ENCODE data around the gene FBXW12. TPM values are rescaled to one million over a fixed set of nuclear protein-coding genes. Genes with fewer than 3 reads are reported as not detected.

FBXW12 gene
- total RNA-seq, 4 donors from 2014 or later = not detected

- no peak for DNase-seq
- intact Hi-C loops (cut with DNase I) = no loop called here
Measured at GRCh38 chr3:48431224-48432029, 59.4 kb downstream of the FBXW12 start.

GRCh38 chr3:48432411-48433371 is 60.7 kb downstream of the FBXW12 start:
- TF ChIP-seq POLR2A (IDR thresholded peaks at IDR 0.05) = peak in 1 of 4 donors; percentile 32
- TF ChIP-seq CTCF (IDR thresholded peaks at IDR 0.05) = peak in 4 of 6 experiments; percentile 6 to 30 (median 10)
- DNase-seq = no peak
- Histone ChIP-seq H3K9me3 (no peaks in the 10 kb centered on the region), H3K27ac (peak overlapping the region; percentile 95 to 98 (median 96)), H3K4me3 (peak overlapping the region in 3 of 4 donors; percentile 20 to 52 (median 26)), H3K27me3 (no peaks in the 10 kb centered on the region), H3K36me3 (peaks cover 0 to 11% (median 0%) of the 10 kb centered on the region in 3 donors), H3K4me1 (peaks cover 52 to 83% (median 59%) of the 10 kb centered on the region in 3 donors)
- intact Hi-C loops (cut with DNase I) = no loop called here
- 59 to 66% methylated on average over 6 to 9 of the region's 16 CpGs for WGBS, 2 donors

More at GRCh38 chr3:48431224-48432029, 59.4 kb downstream of the FBXW12 start:
- Histone ChIP-seq H3K27ac (peak overlapping the region; percentile 95 to 98 (median 96)), H3K27me3 (no peaks in the 10 kb centered on the region), H3K36me3 (peaks cover 0 to 11% (median 0%) of the 10 kb centered on the region in 3 donors), H3K4me3 (no peak overlapping the region), H3K4me1 (peaks cover 57 to 93% (median 72%) of the 10 kb centered on the region in 3 donors), H3K9me3 (no peaks in the 10 kb centered on the region)
- TF ChIP-seq CTCF (IDR thresholded peaks at IDR 0.05) (no peak), POLR2A (IDR thresholded peaks at IDR 0.05) (no peak)
- WGBS, 2 donors = 57 to 68% methylated on average over 7 of the region's 8 CpGs

GRCh38 chr3:48433472-48434118 is 61.6 kb downstream of the FBXW12 start:
- peaks cover 52 to 74% (median 59%) of the 10 kb centered on the region in 3 donors for H3K4me1 ChIP-seq
- peaks cover 0 to 11% (median 0%) of the 10 kb centered on the region in 3 donors for H3K36me3 ChIP-seq
- DNase-seq = no peak
- no peaks in the 10 kb centered on the region for H3K9me3 ChIP-seq
- no peak for TF ChIP-seq CTCF (IDR thresholded peaks at IDR 0.05)
- peak in 1 of 4 donors; percentile 21 for TF ChIP-seq POLR2A (IDR thresholded peaks at IDR 0.05)
- intact Hi-C loops (cut with DNase I) = loop anchor here (2.0 kb wide), 1 partner anchor 161 kb away; no protein-coding TSS in a partner anchor
- no peaks in the 10 kb centered on the region for H3K27me3 ChIP-seq
- H3K27ac ChIP-seq = peak overlapping the region; percentile 95 to 98 (median 96)
- H3K4me3 ChIP-seq = peak overlapping the region; percentile 1 to 52 (median 23)
- WGBS, 2 donors = 27 to 52% methylated on average over 6 to 8 of the region's 12 CpGs

DNA sequence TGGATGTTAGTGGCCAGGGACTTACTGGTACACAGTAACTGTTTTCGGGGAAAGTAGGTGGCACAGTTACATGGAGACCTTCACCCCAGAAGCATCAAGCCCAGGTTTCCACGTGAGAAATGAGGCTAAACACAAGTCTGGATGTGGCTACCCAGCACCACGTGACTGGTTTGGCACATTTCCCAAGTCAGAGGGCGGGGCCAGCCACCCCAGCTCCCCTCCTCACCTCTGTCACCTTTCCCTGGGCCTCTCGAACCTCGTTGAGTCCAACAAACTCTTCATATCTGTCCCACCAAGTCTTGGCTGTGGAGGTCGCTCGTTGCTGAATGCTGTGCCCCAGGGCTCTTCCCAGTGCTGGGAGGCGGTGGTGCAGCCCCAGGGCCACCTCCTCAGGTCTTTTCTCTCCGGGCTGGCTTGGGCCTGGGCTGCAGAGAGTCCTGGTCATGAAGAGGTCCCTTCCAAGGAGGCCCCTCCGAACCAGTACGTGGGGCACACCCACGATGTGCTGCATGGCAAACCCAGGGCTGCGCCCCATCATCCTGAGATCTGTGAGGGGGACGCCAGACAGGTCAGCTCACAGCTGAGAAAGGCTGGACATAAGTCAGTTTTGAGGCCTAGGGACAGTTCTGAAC is 62.7 kb downstream of the FBXW12 start:
- Histone ChIP-seq H3K27me3 (no peaks in the 10 kb centered on the region), H3K4me1 (peaks cover 56 to 82% (median 68%) of the 10 kb centered on the region in 3 donors), H3K36me3 (peaks cover 0 to 11% (median 0%) of the 10 kb centered on the region in 3 donors), H3K4me3 (no peak overlapping the region), H3K9me3 (no peaks in the 10 kb centered on the region), H3K27ac (peak overlapping the region; percentile 95 to 98 (median 96))
- no peak for DNase-seq
- intact Hi-C loops (cut with DNase I) = loop anchor here (2.0 to 5.0 kb wide), 2 partner anchors 162 to 242 kb away; no protein-coding TSS in a partner anchor
- WGBS, 2 donors = 27 to 65% methylated on average over 10 to 14 of the region's 15 CpGs
- TF ChIP-seq POLR2A (IDR thresholded peaks at IDR 0.05) = no peak
- TF ChIP-seq CTCF (IDR thresholded peaks at IDR 0.05) = no peak
